ENCODE data around the gene IFNA4. TPM values are rescaled to one million over a fixed set of nuclear protein-coding genes. Genes with fewer than 3 reads are reported as not detected.
A peak's percentile ranks its signal among the peaks of the same experiment; 100 is the strongest.
"Not testable (repeated sequence)": the region's sequence is repeated elsewhere in the genome, so short reads cannot be mapped to it uniquely, and the experiment has no call there.

Gene IFNA4
- not detected in 2 replicates for total RNA-seq

- not testable (repeated sequence) for DNase-seq (ENCODE audit: low read depth); H3K4me3 ChIP-seq (ENCODE audit: low read depth, low read length)
These were observed at the start of gene IFNA4 for GRCh38 chr9:21187487-21187886. TSS of gene IFNA4 (minus strand) at chr9:21187587. CDS start at chr9:21187531, 56 bp downstream.

GRCh38 chr9:21236360-21236714 is 49.0 kb upstream of the IFNA4 start:
- not testable (repeated sequence) for H3K4me3 ChIP-seq (ENCODE audit: low read depth, low read length); DNase-seq (ENCODE audit: low read depth)

GRCh38 chr9:21235468-21236359 is 48.3 kb upstream of the IFNA4 start:
- peak; percentile 74 for TF ChIP-seq CTCF (conservative IDR thresholded peaks at IDR 0.05; ENCODE audit: low read depth, low read length)
- peak; percentile 6 for DNase-seq (ENCODE audit: low read depth)
- not testable (repeated sequence) for H3K4me3 ChIP-seq (ENCODE audit: low read depth, low read length)

GRCh38 chr9:21234153-21234687 is 46.8 kb upstream of the IFNA4 start:
- no peak overlapping the region for H3K4me3 ChIP-seq (ENCODE audit: low read depth, low read length)
- no peak for DNase-seq (ENCODE audit: low read depth)
- no peak for TF ChIP-seq CTCF (conservative IDR thresholded peaks at IDR 0.05; ENCODE audit: low read depth, low read length)

GRCh38 chr9:21233258-21233657 is 45.9 kb upstream of the IFNA4 start:
- no peak for TF ChIP-seq CTCF (conservative IDR thresholded peaks at IDR 0.05; ENCODE audit: low read depth, low read length)
- H3K4me3 ChIP-seq (ENCODE audit: low read depth, low read length), result no peak overlapping the region
- DNase-seq (ENCODE audit: low read depth), result no peak

- no peak for TF ChIP-seq CTCF (conservative IDR thresholded peaks at IDR 0.05; ENCODE audit: low read depth, low read length)
- no peak for DNase-seq (ENCODE audit: low read depth)
- H3K4me3 ChIP-seq (ENCODE audit: low read depth, low read length), result no peak within 1 kb of the TSS
These were observed 40.7 kb upstream of the IFNA4 start, which contains the start of gene IFNA17 for GRCh38 chr9:21228122-21228521. TSS of gene IFNA17 (minus strand) at chr9:21228222. CDS start at chr9:21228173, 49 bp downstream.

GRCh38 chr9:21217211-21217610 is 29.8 kb upstream of the IFNA4 start, which contains the start of gene IFNA16:
TSS of gene IFNA16 (minus strand) at chr9:21217311. CDS start at chr9:21217305, 6 bp downstream.
- DNase-seq (ENCODE audit: low read depth); H3K4me3 ChIP-seq (ENCODE audit: low read depth, low read length): not testable (repeated sequence)

- DNase-seq (ENCODE audit: low read depth); H3K4me3 ChIP-seq (ENCODE audit: low read depth, low read length): not testable (repeated sequence)
- TF ChIP-seq CTCF (conservative IDR thresholded peaks at IDR 0.05; ENCODE audit: low read depth, low read length), result peak; percentile 63
These were observed 26.3 kb upstream of the IFNA4 start for GRCh38 chr9:21213411-21214326.

GRCh38 chr9:21212160-21212559 is 24.8 kb upstream of the IFNA4 start:
- H3K4me3 ChIP-seq (ENCODE audit: low read depth, low read length); DNase-seq (ENCODE audit: low read depth): not testable (repeated sequence)

GRCh38 chr9:21210782-21211181 is 23.4 kb upstream of the IFNA4 start:
- H3K4me3 ChIP-seq (ENCODE audit: low read depth, low read length); DNase-seq (ENCODE audit: low read depth): not testable (repeated sequence)

All from epithelial cell of proximal tubule (primary cell).